GM18951 (cell line): ENCODE measurements around the gene DDAH2.

Experiments used
- POLR2A ChIP-seq: IDR thresholded peaks from 4 replicates; pipeline ENCODE4 v1.6.1; 2011; ENCODE audit warnings: mild to moderate bottlenecking; ENCODE audit not compliant: insufficient read length, insufficient read depth; ENCODE audit errors: extremely low read depth
- in situ Hi-C: fragments of 300-500 bp; cut with MboI; formaldehyde crosslinking; loops from one replicate; pipeline ENCODE4 v1.12.0; 2022; ENCODE audit warnings: low sequenced_read_pairs, mixed read lengths, inconsistent platforms; ENCODE audit not compliant: unreplicated experiment

Gene DDAH2

GRCh38 chr6:31723245-31723979 lies 5.7 kb downstream of the DDAH2 start, which contains the start of gene MPIG6B:
Gene MPIG6B, plus strand, starts transcription at chr6:31723373. Its CDS starts 11 bp downstream, at chr6:31723384.
- in situ Hi-C loops = no loop called here
- no peak for TF ChIP-seq POLR2A

DNA sequence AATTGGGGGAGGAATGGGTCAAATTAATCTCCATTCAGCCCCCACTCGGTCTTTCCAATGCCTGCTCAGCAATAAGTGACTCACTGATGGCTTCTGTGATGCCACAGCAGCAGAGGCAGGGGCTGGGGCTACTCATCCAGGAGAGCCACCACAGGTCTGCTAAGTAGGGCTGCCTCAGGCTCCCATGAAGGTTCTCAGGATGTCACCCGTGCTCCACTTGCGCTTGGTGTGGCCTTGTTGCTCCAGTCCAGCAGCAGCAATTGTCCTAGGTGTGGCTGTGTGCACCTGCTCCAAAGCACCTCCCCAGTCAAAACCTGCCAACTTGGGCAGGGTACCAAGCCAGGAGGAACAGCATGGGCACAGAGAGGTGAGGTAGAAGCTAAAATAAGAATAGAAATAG lies 6.9 kb downstream of the DDAH2 start:
- no peak for TF ChIP-seq POLR2A
- in situ Hi-C loops = no loop called here

- TF ChIP-seq POLR2A = no peak
- in situ Hi-C loops = no loop called here
Measured at GRCh38 chr6:31721351-31722020, 7.6 kb downstream of the DDAH2 start, which contains the start of gene LY6G6C. Gene LY6G6C, minus strand, starts transcription at chr6:31721746. Its CDS starts 67 bp downstream, at chr6:31721679.

GRCh38 chr6:31720196-31720770 lies 8.8 kb downstream of the DDAH2 start:
- in situ Hi-C loops = no loop called here
- no peak for TF ChIP-seq POLR2A

DNA sequence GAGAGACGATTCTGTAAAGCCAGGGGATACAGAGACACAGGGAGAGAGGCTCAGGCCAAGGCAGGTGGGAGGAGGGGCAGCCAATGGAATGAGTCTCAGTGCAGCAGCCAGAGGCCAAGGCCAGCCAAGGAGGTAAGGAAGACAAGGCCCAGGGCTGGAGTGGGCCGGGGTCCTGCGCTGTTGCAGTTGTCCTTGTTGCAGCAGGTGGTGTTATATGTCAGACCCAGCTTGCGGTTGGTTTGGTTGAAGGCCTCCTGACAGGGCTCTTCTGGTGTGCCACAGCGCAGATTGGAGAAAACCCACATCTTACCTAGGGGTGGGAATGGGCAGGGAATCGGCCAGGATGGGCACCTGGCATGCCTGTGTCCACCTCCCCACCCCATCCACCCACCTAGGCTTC lies 10.1 kb downstream of the DDAH2 start:
- in situ Hi-C loops = no loop called here
- TF ChIP-seq POLR2A = no peak

DNA sequence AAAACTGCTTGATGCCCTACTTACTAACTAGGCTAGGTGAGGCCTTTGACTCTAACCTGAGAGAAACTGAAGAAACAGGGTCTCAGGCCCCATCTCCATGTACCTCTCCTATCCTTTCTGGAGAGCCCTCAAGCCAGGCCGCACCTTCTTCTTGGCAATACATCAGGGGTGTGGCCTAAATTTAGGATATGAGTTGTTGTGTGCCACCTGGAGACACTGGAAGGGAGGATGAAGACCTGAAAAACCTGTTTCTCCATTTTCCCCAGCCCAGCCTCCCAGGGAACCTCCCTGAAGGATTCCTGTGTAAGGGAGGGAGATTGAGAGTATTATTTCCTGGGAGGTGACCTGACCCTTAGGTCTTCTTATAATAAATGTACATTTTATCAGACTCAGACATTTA lies 10.8 kb downstream of the DDAH2 start:
- no peak for TF ChIP-seq POLR2A
- in situ Hi-C loops = no loop called here

- TF ChIP-seq POLR2A = no peak
- in situ Hi-C loops = no loop called here
Measured at GRCh38 chr6:31717499-31718222, 11.4 kb downstream of the DDAH2 start.

DNA sequence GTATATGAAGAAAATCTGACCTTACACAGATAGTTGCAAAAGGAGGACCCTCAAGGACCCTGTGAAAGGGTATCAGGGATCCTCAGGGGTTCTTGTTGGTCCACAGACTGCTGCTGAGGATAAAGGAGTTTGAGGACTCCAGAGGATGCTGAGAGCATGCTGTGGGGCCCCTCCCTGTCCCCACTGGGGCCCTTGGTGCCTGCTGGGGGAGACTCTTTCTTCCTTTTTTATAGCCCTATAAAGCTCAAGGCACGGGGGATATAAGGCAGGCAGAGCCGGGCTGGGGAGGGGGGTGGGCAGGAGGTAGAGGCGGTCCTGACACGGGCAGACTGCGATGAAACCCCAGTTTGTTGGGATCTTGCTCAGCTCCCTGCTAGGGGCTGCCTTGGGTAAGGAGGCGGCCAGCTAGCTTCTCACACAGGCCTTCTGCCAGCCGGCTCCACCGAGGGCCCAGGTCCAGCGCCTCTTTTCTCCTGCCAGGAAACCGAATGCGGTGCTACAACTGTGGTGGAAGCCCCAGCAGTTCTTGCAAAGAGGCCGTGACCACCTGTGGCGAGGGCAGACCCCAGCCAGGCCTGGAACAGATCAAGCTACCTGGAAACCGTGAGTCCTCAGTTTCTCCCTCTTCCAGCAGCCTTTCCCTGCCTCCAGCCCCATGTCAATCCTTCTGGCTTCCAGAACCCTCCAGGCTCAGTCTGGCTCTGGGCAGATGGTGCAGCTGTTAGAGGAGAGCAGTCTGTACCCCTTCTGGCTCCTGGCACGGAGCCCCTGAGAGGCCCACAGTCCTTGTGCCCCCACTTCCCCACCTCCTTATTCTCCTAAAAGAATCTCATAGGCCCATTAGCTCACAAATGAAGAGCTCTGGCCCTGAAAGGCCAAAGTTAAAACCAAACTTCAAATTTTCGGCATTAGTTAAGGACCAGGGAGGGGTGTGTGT lies 13.8 kb downstream of the DDAH2 start, which contains the start of gene LY6G6D:
Gene LY6G6D, plus strand, starts transcription at position 327 of the 937 bp plus-strand sequence. Its CDS starts 8 bp downstream, at position 335.
- TF ChIP-seq POLR2A = no peak
- in situ Hi-C loops = no loop called here

DNA sequence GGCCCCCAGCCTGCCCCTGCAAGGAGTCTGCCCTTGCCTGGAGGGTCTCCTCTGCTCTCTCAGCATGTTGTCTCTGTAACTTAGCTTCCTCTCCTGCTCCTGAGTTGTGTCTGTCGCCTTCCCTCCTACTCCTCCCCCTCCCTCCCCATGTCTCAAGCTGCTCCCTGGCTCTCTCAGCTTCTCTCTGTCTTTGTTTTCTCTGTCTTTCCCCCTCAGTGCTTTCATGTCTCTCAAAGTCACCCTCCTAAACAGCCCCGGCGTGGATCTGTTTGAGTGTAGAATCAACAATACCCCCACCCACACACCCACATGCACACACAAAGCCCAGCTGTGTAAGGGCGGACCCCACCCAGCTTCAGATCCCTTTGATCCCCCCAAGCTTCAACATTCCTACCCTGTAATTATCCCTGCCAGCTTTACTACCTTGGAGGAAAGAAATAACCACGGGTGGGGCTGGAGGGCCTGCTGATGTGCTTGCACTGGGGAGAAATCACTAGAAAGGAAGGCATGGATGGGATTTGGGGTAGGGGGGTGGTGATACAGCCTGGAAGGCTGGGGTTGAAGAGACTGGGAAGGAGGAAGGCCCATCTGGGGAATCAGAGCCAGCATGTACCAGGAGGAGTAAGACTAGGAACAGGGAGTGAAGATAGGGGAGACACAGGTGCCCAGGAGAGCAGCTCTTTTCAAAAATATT lies 15.0 kb downstream of the DDAH2 start:
- no peak for TF ChIP-seq POLR2A
- in situ Hi-C loops = no loop called here

DNA sequence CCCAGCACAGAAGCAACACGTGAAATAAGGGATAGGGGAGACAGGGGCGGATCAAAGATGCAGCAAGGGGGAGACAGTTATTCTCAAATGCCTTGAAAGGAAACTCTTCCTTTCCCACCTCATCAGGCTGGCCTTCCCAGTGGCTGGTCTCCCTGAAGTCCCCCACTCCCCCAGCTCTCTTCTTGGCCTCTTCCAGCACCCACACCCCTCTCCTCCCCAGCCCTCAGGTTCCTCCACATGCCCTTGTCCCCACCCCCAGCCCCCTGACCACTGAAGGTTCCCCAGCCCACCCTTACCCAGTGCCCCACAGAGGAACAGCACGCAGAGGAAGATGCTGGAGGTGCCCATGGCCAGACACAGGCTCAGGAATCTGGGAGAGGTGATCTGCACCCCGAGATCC lies 15.6 kb downstream of the DDAH2 start:
- in situ Hi-C loops = no loop called here
- TF ChIP-seq POLR2A = no peak

GRCh38 chr6:31712296-31712695 lies 16.8 kb downstream of the DDAH2 start:
- in situ Hi-C loops = no loop called here
- TF ChIP-seq POLR2A = no peak
